GM18511 (cell line): ENCODE measurements around the gene NPAS3.

Experiments
- ATAC-seq: cut with Tn5 transposase; IDR thresholded peaks from one replicate; pipeline ENCODE4 v1.9.1; 2021; ENCODE audit warnings: mild to moderate bottlenecking, moderate library complexity; ENCODE audit not compliant: unreplicated experiment

Gene NPAS3

DNA sequence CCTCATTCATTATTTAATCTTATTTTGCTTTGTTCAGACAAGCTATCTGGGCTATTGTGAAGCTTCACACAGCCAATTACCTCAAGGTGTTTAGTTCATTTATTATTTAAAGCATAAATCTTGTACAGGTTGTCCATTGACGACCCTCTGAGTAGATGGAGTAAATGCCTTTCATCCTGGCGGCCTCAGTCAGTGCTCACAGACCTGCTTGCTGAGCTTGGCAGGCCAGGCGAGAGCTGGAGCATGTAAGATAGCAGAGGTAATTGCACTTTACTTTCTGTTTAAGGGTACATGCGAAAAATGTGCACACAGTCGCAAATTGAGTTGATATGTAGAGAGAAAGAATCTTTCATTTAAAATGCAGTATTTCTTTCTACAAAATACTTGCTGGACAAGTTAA, 224.4 kb downstream of the NPAS3 start:
- ATAC-seq = no peak

DNA sequence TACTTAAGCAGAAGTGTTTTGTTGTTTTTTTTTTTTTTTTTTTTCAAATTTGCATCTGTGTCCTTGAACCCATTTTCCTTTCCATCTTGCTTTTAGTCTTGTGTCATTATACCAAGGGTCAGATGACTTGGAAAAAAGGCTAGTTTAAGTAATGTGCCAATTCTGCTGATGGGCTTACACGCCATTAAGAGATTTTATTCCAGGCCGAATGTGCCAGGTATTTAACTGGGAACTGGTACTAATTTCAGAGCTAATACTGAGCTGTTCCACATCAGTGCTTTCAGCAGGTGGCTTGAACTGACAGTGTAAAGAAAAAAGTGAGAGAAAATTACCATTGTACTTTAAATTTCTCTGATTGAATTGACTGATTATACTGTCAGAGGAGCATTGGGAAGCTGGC, 224.9 kb downstream of the NPAS3 start:
- no peak for ATAC-seq

DNA sequence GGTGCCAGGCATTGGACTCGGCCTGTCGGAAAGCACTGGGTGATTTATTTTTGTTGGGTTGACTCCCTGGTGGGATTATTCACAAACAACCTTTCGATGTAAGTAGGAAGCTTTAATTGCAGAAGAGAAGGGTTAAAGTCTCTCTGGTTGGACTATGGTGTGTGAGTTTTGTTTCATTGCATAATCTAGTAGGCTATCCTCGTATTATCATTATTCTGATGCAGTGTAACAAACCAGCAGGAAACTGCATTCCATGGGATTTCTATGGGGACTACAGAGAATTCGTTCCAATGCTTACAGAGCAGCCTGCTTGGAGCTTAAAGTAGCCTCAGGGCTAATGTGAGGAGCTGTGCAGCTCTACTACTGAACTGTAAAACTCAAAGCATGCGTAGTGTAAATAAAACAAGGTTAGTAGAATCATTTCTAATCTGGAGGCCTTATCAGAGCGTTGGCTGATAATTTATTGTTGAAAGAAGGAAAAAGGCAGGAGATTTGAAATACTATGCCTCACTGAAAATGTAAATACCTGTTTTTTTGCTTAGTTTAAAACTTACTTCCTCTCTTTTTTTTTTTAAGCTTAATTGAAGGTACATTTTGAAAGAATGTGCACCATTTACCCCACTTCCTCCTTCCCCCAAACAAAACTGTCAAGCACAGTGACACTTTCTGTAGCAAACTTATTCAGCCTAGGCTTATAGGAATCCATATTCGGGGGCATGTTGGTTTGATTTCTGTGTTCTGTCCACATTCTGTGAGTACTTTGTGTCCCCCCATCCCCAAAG, 226.7 kb downstream of the NPAS3 start:
- no peak for ATAC-seq

DNA sequence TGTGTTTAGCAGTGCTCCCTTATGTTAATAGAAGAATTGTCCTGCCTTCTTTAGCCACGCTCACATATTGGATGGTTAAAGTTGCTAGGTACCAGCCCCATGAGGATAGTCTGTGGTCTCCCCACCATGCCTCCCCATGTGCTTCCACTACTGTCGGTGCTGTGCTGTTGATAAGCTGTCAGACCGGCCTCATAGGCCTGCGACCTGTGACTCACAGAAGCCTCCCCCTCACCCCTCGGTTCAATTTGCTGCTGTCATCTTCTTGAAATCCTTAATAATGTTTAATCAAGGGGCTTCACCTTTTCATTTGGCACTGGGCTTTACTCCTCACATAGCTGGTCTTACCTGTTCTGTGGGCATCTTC, 227.2 kb downstream of the NPAS3 start:
- no peak for ATAC-seq

DNA sequence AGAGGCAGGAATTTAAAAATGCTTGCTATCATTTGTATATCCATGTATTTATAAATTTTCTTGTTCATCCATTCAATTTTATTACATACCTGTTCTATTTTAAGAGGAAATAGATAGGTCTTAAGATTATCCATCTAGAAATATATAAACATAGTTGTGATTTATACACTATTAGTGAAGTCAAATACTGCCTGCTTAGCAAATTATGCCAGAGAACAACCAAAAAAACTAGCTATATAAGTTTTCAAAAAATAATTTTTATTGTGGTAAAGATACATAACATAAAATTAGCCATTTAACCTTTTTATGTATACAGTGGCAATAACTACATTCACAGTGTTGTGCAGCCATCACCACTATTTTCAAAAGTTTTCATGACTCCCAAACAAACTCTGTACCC, 237.3 kb downstream of the NPAS3 start:
- no peak for ATAC-seq

DNA sequence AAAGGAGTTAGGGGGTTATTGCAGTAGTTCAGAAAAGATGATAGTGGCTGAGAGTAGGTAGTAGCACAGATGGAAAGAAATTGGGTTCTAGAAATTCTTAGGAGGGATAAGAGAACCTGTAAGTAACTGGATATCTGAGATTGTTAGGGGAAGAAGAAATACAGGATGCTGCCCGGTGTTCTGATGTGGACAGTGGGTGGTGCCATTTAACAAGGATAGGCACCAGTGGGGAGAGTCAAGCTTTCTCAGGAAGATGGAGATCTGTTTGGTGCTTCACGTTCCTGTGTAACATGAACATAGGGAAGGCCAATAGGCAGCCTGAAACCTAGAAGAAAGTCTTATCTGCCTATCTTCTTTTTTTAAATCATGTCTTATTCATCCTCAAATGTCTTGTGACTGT, 245.9 kb downstream of the NPAS3 start:
- ATAC-seq = no peak

DNA sequence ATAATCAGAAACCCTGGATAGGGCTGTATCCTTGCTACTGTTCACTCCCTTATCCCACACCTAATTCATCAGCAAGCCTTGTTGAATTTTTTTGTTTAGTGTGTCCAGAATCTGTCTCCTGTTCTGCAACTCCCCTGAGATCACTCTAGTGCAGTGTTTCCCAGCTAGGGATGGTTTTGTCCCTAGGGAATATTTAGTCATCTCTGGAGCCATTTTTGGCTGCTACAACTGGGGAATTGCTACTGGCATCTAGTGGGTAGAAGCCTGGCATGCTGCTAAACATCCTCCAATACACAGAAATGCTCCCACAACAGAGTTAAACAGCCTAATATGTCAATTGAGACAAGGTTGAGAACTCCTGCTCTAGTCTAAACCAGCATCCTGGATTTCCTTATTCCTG, 248.0 kb downstream of the NPAS3 start:
- ATAC-seq = no peak

DNA sequence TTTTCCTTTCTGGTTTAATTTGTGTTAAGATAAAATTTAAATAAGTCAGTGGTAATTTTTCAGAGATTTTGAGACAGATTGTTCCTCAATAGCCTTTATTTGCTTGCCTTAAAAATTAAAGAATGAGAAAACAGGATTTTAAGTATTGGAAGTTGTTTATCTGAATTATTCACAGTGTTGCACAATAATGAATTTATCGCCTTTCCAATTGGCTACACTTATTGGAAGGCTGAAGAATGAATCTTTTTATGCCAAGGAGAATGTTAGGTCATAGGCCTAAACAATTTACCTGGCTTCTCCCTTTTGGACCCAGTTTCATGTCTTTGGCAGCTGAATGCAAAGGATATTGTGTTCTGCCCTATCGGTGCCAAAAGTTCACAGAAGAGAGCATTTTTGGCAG, 250.2 kb downstream of the NPAS3 start:
- ATAC-seq = no peak

DNA sequence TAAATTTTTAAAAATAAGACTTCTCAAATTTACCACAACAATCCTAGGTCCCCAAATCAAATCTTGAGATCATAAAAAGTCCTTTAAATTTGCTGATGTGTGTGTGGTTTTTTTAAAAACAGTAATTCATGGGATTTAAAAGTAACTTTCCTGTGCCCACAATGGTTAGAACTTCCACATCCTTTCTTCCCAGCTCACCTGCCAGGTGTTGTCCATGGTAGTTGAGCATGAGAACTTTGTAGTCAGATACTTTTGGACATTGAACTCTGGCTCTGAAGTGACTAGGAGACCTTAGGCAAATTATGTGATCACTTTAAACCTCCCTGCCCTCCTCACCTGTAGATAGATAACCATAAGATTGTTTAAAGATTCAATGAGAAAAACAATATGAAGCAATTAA, 253.2 kb downstream of the NPAS3 start:
- ATAC-seq = no peak

DNA sequence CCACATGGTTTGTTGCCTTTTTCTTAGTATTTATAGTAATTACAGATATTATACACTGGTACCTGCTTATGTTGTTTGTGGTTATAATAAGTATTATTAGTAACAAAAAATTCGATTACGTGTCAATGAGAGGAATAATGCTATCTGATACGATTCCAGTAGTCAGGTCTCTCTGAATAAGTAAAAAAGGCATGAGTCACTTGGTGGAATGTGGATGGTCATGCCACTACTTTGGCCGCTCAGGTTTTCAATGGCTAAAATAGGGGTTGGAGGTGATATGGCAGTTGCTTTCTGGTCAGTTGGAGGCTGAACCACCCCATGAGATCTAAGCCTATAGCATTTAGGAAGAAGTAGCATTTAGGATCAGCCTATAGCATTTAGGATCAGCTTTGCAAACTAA, 255.9 kb downstream of the NPAS3 start:
- ATAC-seq = no peak

DNA sequence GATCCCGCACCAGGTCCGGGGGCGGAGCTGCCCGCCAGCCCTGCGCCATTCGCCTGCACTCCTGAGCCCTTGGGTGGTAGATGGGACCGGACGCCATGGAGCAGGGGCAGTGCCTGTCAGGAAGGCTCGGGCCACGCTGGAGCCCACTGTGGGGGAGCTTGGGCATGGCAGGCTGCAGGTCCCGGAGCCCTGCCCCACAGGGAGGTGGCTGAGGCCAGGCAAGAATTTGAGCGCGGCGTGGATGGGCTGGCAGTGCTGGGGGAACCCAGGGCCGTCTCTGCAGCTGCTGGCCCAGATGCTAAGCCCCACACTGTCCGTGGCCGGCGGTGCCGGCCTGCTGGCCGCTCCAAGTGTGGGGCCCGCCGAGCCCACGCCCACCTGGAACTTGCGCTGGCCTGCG, 260.0 kb downstream of the NPAS3 start:
- no peak for ATAC-seq

DNA sequence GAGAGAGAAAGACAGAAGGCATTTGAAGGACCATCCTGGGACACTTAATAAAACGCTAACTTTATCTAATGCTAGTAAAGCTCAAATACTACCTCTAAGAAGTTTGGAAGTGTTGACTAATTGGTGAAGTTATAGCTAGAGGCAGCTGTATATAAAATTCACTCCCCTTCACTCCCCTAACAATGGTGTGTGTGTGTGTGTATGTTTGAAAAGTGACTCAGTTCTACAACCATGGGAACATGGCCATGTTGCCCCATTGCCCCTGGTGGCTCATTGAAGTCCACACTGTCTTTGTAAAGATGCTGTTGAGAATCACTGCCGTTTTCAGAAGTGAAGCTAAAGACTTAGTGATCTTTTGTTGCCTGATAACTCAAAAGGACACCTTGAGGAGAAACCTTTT, 262.4 kb downstream of the NPAS3 start:
- no peak for ATAC-seq

DNA sequence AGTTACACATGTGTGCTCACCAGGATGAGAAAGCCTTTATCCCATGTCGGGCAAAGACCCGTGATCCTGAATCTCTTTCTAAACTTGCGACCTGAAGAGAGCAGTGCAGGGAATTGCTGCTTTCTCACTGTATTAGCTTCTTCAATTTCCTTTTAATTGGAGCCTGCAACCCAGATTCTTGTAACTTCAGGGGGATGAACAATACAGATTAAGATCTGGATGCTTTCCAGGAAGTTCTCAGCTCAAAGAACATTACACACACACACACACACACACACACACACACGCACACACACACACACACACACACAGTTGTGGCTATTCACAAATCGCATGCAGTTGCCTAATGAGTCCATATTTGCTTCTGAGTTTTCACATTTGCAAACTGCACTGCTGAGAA, 268.3 kb downstream of the NPAS3 start:
- ATAC-seq = no peak

DNA sequence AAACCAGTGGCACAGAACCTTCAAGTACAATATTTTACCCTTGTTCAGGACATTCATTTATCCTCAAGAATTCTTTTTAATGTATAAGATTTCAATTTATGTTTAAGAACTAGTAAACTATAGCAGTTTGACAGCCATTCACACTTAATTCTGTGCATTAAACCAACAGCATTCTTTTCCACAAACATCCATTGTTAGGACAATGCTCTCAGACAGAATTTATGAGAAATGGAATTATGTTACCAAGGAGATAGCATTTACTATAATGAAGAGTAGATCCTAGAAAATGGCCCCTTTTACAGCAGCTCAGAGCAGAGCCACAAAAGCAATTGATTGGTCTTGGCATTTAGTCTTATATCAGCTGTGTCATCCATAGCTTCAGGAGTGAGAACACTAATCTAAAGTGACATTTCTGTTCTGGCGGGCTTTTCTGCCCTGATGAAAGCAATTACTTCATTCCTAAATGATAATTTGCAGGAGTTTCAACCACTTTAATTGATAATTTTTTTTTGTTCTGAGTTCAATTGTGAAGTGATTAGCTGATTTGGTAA, 268.9 kb downstream of the NPAS3 start:
- no peak for ATAC-seq

DNA sequence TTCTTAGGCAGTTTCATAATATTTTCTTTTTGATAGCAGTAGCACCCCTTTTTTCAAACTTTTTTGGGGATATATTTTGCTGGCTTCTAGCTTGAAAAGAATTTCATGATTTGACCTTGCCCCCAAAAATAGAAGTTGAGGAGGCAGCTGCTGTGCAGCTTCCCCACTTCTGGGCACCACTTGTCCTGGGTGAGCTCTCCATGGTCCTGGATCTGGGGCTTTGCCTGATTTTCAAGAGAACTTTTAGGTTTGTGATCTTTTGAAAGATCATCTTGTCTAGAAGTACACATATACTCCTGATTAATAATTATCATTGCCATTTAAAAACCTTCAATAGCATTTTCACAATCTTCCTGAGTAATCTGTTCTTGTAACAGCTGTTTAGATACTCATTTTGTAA, 271.6 kb downstream of the NPAS3 start:
- ATAC-seq = no peak

DNA sequence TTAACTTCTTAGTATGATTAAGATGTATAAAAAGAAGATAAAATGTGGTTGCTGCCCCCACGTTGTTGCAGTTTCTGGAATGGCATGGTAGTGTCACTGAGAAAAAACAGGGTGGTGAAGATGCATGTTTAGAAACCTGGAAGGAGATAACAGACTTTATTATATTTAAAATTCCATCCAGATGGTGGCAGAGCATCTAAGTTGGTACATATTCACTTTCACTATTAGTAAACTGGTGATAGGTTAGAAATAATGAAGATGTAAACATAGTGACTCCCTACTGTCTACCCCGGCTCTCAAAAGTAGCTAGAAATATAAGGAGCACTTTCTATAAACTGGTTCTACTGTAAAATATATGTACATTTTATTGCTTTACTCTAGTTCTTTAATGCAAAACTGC, 279.3 kb downstream of the NPAS3 start:
- no peak for ATAC-seq

DNA sequence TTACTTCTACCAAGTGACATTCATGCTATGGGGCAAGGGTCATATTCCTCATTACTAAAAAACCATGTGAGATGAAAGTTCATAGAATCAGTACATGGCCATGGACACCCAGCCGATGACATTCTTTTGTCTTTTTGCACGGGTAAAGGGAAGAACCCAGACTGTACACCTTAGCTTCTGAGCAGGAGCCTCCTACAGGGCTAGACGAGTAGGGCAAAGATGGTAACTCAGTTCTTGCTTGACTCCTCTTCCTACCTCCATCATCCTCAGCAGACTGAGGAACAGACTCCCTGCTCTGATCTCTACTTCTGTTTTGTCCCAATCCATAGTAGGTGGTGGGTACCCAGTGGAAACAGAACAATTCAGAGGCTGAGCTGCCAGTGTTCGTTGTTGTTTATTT, 281.3 kb downstream of the NPAS3 start:
- ATAC-seq = no peak

DNA sequence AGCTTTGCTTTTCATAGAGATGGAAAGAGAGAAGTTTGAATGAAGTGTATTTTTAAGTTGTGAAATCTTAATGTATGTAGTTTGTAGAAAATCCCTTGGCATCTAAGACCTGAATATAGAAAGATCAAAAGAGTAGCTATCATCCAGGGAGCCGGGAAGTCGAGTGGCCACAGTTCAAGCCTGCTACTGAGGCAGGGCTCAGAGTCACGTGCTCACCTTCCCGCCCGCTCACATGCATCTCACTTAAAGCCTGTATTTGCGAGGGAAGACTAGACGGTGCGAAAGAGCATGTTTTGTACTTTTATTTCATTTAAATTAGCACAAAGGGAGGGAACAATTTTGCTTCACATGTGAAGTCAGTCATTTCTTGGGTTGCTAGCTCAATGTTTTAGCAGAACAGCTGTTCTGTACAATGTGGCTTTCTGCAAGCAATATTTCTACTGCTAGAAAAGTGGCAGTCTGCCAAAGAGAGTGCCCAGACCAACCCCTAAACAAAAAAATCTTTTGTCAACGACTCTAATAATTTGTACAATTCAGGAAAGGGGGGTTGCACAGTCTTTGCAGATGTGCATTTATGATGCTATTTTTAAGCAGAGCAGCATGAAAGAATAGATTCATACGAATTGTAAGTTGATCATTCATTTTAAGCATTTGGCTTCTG, 290.7 kb downstream of the NPAS3 start:
- no peak for ATAC-seq

DNA sequence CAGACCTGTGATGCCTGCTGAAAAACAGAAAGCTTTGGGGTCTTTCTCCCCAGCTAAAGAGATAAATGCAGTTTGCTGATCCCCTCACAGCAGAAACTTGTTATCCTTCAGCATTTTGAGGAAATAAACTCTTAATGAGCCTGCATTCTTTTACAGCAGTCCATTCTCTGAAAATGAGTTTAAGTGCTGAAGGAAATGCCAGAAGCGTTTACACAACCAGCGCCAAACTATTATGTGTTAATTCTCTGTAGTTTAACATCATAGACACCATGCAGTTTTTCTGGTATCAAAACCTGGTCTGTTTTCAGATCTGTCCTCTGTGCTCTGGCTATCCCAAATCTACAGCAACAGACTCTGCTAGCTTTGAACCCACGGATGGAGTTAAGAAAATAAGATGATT, 291.3 kb downstream of the NPAS3 start:
- no peak for ATAC-seq

DNA sequence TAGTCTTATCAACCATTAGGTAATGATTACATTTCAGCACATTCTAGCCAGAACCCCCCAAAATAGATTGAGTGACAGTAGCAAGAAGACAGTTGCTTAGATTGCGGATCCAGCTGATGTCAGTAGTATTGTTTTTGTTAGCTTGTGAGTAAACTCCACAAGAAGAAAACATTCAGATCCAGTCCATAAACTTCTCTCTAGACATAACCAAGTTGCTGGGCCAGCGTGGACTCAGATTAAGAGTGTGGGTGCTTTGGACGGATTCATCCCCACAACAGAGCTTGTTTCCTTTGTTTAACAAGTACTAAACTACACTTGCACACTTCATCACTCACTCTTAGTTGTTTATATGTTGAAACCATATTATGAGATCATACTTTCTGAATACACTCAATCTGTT, 293.4 kb downstream of the NPAS3 start:
- ATAC-seq = no peak

DNA sequence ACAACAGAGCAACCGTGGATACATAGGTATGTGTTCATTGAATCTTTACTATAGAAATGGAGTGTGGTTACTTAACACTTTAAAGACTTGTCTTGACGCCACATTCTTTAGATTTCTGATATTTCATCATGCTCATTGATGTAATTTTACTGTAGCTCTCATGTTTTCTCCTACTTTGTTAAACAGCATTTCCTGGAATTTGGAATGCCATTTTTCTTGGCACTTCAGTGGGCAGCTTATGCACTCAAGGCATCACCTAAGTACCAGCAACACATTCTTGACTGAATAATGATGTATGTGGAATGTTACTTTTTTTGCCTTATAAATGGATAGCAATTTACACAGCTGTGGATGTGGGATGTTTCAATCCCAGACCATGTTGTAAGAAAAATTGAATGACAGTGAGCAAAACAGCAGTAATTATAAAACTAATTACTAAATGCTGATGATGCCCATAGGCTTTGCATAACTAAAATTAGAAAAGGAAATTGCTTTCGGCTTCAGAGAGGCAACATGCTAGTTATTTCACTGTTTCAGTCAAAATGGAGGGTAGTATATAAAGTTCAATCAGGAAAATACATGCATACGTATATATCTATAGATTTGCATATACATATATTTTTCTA, 298.5 kb downstream of the NPAS3 start:
- ATAC-seq = no peak

DNA sequence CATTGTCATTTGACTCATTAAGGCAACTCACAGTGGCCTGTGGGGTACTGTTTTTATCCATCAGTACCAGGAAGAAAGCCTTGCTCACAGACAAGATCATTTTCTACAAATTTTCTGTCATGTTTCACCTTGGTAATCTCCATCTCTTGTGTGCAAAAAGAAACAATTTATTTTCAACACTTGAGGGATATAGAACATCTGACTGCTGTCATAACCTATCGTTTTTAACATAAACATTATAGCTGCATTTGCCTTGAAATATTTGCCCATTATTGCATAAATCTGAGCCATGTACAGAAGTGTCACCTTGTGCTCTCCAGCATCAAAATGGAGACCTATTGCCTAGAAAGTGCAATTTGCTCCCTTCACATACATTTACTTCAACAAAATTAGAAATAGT, 300.8 kb downstream of the NPAS3 start:
- no peak for ATAC-seq
